Measurements from ENCODE around the gene DEGS1.

Gene DEGS1

DNA sequence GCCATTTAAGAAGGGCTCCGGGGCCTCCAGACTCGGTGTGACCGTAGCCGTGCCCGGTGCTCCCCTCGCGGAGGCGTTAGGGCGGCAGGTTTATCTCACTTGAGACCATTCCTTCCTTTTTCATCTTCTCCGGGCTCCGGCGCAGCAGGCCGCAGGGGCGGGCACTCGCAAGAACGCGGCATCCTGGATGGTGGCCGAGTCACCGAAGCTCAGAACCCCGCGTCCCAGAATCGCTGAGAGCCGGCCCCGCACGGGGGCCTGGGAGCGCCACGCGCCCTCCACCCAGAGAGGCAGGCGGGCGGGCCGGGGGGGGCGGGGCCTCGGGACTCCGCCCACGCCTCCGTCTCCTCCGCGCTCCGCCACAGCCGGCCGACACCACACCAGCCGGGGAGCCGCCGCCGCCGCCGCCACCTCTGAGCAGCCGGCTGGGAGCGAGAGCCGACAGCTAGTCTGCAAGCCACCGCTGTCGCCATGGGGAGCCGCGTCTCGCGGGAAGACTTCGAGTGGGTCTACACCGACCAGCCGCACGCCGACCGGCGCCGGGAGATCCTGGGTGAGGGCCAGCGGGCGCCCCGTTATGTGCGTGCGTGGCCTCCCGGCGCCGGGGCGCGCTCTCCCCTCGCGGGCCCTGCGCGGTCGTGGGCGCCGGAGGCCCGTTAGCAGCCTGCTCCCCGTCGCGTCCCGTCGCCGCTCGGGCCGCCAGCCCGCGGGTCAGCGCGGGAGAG lies at the start of gene DEGS1:
Gene DEGS1, plus strand, starts transcription at position 375 of the 725 bp plus-strand sequence. Its CDS starts 97 bp downstream, at position 472.
- peak; percentile 84 for DNase-seq

DNA sequence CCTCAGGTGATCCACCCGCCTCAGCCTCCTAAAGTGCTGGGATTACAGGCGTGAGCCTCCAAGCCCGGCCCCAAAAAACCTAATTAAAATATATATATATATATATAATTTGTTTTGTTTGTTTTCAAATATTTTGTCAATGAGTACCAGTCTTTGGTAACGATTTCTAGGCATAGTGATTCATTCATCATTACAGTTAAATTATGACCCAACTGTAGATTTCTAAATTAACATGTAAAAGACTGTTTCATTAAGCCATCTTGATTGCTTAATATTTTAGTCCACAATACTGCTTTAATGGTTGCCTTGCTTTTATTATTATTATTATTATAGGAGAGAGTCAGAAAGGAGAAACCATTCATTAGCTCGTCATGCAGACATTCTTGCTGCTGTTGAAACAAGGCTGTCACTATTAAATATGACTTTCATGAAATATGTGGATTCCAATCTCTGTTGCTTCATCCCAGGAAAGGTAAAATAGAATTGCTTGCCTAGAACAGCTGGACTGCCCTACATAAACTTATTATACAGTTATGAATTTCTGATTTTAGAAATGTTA lies 49.2 kb upstream of the DEGS1 start:
- DNase-seq, result no peak

DNA sequence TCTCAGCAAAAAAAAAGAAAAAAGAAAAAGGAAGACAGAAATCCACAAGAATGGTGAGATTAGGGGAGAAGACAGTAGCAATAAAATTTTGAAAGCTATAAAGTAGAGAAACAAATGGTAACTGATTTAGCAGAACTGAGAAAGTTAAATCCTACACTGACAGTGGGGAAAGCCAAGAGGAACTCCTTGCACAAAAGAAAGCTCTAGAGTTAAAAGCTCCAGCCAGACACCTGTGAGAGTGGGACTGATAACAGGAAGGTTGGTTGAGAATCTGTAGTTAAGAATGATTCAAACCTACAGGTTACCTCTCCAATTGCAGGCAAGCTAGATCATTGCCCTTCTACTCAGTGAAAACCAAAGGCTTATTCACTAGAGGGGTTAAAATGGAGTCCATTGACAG lies 45.5 kb upstream of the DEGS1 start:
- no peak for DNase-seq

GRCh38 chr1:224138198-224138597 lies 44.8 kb upstream of the DEGS1 start:
- no peak for DNase-seq

DNA sequence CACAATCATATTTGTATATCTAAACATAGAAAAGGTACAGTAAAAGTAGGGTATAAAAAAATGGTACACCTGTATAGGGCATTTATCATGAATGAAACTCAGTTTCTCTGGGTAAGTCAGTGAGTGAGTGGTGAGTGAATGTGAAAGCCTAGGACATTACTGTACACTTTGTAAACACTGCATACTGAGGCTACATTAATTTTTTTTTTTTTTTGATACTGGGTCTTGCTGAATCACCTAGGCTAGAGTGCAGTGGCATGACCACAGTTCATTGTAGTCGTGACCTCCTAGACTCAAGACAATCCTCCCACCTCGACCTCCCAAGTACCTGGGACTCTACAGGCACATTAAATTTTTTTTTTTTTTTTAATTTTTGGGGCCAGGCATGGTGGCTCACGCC lies 41.3 kb upstream of the DEGS1 start:
- DNase-seq, result no peak

DNA sequence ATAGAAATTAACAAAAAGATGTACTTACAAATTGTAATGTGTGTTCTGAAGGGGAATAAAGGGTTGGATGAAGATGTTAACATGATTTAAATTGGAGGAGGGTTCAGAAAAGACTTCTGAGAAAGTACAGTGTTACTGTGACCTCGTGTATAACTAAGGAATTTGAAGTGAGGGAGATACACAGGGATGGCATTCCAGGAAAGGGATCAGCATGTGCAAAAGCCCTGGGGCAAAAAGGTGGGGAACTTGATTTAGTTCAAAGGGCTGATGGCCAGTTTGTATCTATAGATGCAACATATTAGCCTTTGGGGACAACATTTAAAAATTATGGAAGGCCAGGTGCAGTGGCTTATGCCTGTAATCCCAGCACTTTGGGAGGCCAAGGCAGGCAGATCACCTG lies 33.3 kb upstream of the DEGS1 start:
- no peak for DNase-seq

- no peak for DNase-seq
These were observed 31.9 kb upstream of the DEGS1 start for GRCh38 chr1:224151117-224151516.

GRCh38 chr1:224157316-224157715 lies 25.7 kb upstream of the DEGS1 start:
- no peak for DNase-seq

DNA sequence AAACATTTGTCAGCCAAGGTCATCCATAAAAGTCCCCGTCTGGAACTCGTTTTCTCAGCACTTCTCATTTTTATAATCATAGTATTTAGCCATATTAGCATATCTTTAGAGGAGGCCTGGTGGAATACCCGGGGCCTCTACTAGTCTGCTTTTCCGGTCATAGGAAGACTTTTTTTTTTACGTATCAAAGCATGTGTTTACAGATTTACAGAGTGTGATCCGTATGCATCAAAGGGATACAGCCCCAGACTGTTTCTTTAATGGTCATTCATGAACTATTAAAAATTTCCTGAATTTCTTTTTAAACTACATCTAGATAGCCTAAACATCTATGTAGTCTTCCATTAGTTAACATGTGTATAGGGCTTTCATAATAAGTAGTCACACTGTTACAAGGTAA lies 23.5 kb upstream of the DEGS1 start:
- no peak for DNase-seq

DNA sequence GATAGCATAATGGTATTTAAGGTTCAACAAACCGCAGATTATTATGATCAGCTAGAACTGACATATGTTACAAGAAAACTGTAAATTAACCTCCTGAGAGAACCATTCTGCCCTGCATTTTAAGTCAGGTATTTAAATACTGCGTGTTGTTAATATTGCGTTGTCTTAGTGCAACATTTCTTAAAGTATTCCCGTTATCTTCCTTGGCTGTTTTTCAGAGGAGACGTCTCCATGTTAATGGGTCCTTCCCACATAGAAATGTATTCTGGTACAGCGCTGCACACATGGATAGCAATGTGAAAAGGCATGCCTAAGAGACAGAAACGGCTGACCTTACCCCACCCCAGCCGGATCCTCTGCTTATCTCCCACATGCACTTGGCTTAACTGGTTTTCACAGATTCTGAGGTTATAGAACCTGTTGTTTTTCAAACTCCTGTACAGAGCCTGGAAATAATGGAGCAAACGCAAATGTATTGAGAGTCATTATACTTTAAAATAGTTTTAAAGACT lies 22.8 kb upstream of the DEGS1 start:
- no peak for DNase-seq

- no peak for DNase-seq
These were observed 20.3 kb upstream of the DEGS1 start for GRCh38 chr1:224162768-224163167.

DNA sequence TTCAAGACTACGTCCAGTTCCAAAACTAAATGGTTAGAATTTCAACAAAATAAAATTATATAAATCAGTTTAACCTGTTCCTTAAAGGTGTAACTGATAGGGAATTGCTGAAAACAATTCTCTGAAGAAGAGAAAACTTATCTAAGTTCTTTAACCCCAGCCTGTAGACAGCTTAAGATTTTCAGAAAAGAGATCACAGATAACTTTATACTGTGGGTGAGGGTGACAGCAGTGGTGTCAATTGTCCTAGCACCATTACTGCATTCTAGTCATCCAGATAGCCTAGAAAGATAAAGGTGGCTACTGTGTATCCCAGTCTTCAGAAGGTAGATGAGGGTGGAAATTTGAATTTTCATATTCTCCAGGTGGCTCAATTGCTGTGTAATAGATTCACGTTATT lies 19.7 kb upstream of the DEGS1 start:
- DNase-seq, result no peak

DNA sequence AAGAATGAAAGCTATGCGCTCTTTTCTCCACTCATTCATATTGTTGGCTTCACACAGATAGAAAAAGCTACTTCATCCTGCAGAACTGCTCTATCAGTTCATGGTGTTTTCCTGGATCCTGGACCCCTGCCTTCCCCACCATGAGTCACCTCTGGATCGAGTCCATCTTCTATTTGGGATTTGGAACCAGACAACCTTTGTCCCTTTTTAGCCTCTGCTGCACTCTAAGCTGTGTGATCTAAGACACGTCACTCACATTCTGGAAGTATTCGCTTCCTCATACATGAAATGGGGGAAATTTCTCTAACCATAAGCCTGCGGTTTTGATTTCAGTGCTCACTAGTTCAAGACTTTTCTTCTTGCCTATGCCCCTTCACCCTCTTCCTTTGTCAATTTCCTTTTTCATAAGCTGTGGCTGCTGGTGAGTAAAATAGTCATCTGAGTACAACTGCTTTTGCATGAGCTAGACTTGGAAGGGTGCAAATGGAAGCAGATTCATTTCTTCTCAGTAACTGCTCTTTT lies 14.1 kb upstream of the DEGS1 start:
- DNase-seq, result no peak

DNA sequence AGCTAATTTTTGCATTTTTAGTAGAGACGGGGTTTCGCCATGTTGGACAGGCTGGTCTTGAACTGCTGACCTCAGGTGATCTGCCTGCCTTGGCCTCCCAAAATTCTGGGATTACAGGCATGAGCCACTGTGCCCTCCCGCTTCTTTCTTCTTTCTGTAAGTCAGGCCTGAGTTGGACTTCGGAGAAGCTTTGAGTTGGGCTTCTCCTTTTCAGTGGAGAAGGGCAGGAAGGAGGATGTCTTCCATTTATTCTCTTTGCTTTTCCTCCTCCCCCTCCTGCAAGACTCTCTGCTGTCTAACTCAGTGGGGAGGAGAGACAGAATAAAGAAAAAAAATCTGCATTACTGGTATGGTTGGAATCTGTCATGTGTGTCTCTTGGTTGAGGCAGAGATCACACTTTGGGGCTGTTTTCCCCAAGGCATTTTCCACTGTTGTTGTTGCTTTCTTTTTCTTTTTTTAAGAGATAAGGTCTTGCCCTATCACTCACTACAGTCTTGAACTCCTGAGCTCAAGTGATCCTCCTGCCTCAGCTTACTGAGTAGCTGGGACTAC lies 13.2 kb upstream of the DEGS1 start:
- DNase-seq, result no peak

DNA sequence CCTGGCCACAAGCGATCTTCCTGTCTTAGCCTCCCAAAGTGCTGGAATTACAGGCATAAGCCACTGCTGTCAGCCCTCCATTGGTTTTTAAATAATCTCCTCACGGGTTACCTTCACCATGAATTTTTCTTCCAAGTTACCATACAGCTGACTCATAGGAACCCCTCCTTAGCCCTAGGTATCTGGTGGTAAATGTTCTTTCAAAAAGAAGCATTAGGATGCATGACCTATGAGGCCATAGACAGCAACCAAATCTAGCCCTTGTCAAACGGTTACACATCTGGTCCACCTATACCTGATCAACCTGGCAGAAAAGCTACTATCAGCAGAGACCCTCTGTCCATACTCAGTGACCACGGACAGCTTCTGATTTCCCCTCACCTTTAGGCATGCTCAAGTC lies 12.7 kb upstream of the DEGS1 start:
- no peak for DNase-seq

- DNase-seq, result no peak
These were observed 12.1 kb upstream of the DEGS1 start for GRCh38 chr1:224170748-224171478.

GRCh38 chr1:224172229-224172628 lies 10.8 kb upstream of the DEGS1 start:
- no peak for DNase-seq

DNA sequence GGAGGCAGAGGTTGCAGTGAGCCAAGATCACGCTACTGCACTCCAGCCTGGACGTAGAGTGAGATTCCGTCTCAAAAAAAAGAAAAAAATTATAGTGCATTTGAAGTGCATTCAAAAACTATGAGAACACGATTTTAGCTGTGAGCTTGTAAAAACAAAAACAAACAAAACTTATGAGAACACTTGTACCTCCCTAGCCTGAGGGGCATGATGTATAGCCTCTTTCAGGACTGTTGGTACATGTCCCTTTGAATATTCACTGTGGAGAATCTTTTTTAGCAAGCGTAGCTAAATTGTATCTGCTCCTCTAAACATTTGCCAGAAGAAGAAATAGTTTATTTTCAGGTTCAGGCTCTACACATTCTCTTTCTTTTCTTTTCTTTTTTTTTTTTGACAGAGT lies 9.5 kb upstream of the DEGS1 start:
- no peak for DNase-seq

GRCh38 chr1:224175617-224176016 lies 7.4 kb upstream of the DEGS1 start:
- DNase-seq, result no peak

DNA sequence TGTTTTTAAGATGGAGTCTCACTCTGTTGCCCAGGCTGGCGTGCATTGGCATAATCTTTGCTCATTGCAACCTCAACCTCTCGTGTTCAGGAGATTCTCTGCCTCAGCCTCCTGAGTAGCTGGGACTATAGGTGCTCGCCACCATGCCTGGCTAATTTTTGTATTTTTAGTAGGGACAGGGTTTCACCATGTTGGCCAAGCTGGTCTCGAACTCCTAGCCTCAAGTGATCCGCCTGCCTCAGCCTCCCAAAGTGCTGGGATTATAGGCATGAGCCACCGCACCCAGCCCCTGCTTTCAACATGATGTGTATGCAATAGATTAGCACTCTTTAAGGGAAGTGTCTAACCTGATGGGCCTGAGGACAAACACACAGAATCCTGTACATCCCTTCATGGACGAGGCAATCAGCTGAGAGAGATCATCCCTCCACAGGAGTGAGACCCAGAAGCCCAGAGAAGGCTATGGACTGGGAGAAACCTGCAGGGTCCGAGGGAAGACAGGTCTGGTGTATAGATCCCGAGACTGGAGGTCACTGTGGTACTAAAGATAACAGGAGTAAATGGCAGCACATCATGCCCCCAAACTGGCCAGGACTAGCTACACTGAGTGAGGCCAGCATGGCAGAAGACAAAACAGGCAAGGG lies 5.6 kb upstream of the DEGS1 start:
- DNase-seq, result no peak

GRCh38 chr1:224178894-224179293 lies 4.1 kb upstream of the DEGS1 start:
- no peak for DNase-seq

DNA sequence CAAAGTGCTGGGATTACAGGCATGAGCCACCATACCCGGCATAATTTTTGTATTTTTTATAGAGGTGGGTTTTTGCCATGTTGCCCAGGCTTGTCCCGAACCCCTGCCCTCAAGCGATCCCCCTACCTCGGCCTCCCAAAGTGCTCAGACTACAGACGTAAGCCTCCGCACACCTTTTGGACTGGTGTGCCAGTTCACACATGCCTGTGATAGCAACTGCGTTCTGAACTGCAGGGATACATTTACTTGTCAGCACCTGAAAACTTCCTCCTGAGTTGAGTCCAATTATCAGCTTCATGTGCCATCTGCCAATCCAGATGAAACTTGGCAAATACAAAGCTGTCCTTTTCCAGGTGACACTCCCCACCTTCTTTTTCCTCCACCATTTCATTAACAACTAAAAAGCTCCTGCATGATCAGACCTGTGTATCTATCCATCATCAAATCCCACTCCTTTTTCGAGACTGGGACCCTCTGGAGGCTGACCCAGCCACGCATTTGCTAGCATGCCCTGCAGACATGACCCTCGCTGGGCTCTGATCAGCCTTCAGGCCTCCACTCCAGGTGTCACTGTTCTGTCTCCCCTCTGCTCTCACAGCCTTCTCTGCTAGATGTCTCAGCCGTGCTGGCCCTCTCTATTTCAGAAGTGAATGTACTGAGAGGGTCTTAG lies 2.1 kb upstream of the DEGS1 start:
- DNase-seq, result no peak

GRCh38 chr1:224181453-224181810 lies 1.6 kb upstream of the DEGS1 start:
- DNase-seq, result no peak
